Measurements from ENCODE around the gene FBN2. TPM values are rescaled to one million over a fixed set of nuclear protein-coding genes. Genes with fewer than 3 reads are reported as not detected.

FBN2 gene
- total and polyA plus RNA-seq, 5 donors, result 0.51 to 1.7 (median 1.3) TPM

DNA sequence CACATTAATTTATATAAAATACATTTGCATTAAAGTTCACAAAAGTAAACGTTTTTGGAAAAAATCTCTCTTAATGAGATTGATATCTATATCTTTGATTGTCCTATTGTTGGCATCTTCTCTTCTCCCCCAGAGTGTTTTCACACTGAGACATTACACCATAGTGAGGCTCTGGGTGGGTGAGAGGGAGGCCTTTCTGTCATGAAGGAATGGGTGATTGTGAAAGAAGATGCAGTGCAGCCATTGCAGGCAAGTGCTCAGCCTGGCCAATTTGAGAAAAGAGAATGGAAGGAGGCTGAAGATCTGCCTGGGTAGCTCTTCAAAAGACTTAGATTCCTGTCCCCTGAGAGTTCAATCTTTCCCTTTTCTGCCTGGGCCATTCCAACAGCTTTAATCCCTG, 313.7 kb downstream of the FBN2 start:
- ATAC-seq (no peak), DNase-seq (no peak)
- no peak overlapping the region for H3K4me3 ChIP-seq (ENCODE audit: low read length)
- H3K27me3 ChIP-seq (ENCODE audit: control insufficient read depth, insufficient read depth), result no peaks in the 10 kb centered on the region
- intact Hi-C loops (cut with DNase I), result no loop called here
- no peak overlapping the region for H3K27ac ChIP-seq (ENCODE audit: low read length)
- H3K4me1 ChIP-seq (ENCODE audit: control insufficient read depth, insufficient read depth, low read length), result no peaks in the 10 kb centered on the region
- 58% methylated on average over 1 of the region's 1 CpG for WGBS
- H3K9me3 ChIP-seq (ENCODE audit: control insufficient read depth, low read length), result no peaks in the 10 kb centered on the region

DNA sequence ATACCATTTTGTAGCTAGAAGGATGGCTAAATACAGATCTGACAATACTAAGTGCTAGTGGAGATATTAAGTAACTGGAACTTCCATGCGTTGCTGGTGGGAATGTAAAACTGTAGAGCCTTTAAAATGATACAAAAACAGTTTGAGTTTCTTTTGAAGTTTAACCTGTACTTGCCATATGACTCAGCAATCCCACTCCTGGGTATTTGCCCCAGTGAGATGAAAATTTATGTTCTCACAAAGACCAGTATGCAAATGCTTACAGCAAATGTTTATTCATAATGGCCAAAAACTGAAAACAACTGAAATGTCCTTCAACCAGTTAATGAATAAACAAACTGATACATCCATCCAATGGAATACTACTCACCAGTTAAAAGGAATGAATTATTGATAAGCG, 317.2 kb downstream of the FBN2 start:
- Histone ChIP-seq H3K4me3 (ENCODE audit: low read length) (no peak overlapping the region), H3K27me3 (ENCODE audit: control insufficient read depth, insufficient read depth) (no peaks in the 10 kb centered on the region), H3K4me1 (ENCODE audit: control insufficient read depth, insufficient read depth, low read length) (no peaks in the 10 kb centered on the region), H3K27ac (ENCODE audit: low read length) (no peak overlapping the region), H3K9me3 (ENCODE audit: control insufficient read depth, low read length) (no peaks in the 10 kb centered on the region)
- DNase-seq, result no peak
- WGBS, result 96% methylated on average over 2 of the region's 2 CpGs
- intact Hi-C loops (cut with DNase I), result no loop called here
- ATAC-seq, result no peak

- DNase-seq (peak; percentile 27 to 74 (median 64)), ATAC-seq (peak; percentile 77 to 83)
- Histone ChIP-seq H3K27ac (ENCODE audit: low read length) (peak overlapping the region; percentile 37), H3K27me3 (ENCODE audit: control insufficient read depth, insufficient read depth) (no peaks in the 10 kb centered on the region), H3K4me1 (ENCODE audit: control insufficient read depth, insufficient read depth, low read length) (no peaks in the 10 kb centered on the region), H3K9me3 (ENCODE audit: control insufficient read depth, low read length) (no peaks in the 10 kb centered on the region), H3K4me3 (ENCODE audit: low read length) (no peak overlapping the region)
- intact Hi-C loops (cut with DNase I), result loop anchor here in 1 of 4 donors (5.0 to 10.0 kb wide), 2 partner anchors 280 to 628 kb away; no protein-coding TSS in a partner anchor
- WGBS, result 43% methylated on average over 15 of the region's 15 CpGs
Observed at GRCh38 chr5:128216860-128217531, 321.0 kb downstream of the FBN2 start.

DNA sequence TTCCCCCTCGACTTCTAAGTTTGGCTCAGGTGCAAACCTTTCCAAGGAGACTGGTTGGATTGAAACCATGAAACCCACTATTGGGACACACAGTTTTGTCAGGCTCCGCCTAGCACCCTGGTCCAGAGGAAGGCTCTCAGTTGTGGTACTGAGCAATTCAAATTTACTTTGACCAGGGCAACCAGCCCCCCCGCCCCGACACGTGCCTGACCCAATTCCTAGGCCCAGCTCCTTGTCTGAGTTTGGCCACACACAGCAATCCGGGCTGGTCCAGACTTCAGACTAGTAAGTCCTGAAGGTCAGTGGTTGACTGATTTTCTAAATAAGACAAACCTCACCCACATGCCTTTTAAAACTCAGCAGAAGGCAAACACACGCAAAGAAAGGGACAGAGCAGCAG, 321.8 kb downstream of the FBN2 start:
- no peaks in the 10 kb centered on the region for H3K9me3 ChIP-seq (ENCODE audit: control insufficient read depth, low read length)
- no peak overlapping the region for H3K4me3 ChIP-seq (ENCODE audit: low read length)
- H3K27ac ChIP-seq (ENCODE audit: low read length), result no peak overlapping the region
- no peaks in the 10 kb centered on the region for H3K4me1 ChIP-seq (ENCODE audit: control insufficient read depth, insufficient read depth, low read length)
- ATAC-seq (no peak), DNase-seq (peak in 1 of 3 donors; percentile 39)
- intact Hi-C loops (cut with DNase I), result loop anchor here in 1 of 4 donors (5.0 to 10.0 kb wide), 2 partner anchors 281 to 629 kb away; no protein-coding TSS in a partner anchor
- H3K27me3 ChIP-seq (ENCODE audit: control insufficient read depth, insufficient read depth), result no peaks in the 10 kb centered on the region
- 91% methylated on average over 7 of the region's 7 CpGs for WGBS

DNA sequence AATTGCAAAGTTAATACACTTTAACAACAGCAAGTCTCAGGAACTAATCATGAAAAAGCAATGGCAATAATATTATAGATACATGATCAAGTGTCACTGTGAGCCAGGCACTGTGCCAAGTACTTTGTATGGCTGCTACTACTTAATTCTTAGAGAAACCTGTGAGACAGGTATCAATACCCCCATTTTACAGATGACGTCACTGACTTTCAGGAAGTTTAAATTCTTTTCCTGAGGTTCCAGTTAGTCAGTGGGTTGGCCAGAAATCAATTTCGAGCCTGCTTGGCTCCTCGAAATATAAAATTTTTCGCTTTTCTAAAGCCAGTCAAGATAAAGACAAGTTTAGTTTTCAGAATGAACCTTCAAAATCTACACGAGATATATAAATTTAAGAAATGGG, 324.2 kb downstream of the FBN2 start:
- Histone ChIP-seq H3K9me3 (ENCODE audit: control insufficient read depth, low read length) (no peaks in the 10 kb centered on the region), H3K4me1 (ENCODE audit: control insufficient read depth, insufficient read depth, low read length) (no peaks in the 10 kb centered on the region), H3K4me3 (ENCODE audit: low read length) (no peak overlapping the region), H3K27me3 (ENCODE audit: control insufficient read depth, insufficient read depth) (no peaks in the 10 kb centered on the region), H3K27ac (ENCODE audit: low read length) (no peak overlapping the region)
- DNase-seq (no peak), ATAC-seq (no peak)
- intact Hi-C loops (cut with DNase I), result loop anchor here (2.0 to 10.0 kb wide), 5 partner anchors 281 to 631 kb away; no protein-coding TSS in a partner anchor
- WGBS, result 73% methylated on average over 5 of the region's 5 CpGs

DNA sequence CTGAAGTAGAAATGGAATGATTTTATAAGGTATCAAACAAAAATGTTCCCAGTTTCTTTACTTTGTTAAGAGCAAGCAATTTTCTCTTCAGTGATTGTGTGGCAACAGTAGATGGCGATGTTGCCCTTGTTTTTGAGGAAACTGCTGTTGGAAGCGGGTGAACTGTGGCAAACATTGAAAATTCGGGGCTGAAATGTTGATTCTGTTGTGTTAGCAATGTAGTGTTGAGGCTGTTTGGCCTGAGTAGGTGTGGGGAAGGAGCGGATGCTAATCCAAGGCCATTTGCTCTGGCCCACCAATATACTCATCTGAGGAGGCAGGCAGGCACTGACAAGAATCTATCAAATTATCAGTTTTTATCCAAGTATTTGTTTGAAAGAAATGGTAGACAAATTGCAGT, 324.7 kb downstream of the FBN2 start:
- intact Hi-C loops (cut with DNase I), result loop anchor here in 3 of 4 donors (5.0 to 10.0 kb wide), 4 partner anchors 284 to 631 kb away; no protein-coding TSS in a partner anchor
- ATAC-seq, result peak in 1 of 2 donors; percentile 29
- Histone ChIP-seq H3K4me3 (ENCODE audit: low read length) (no peak overlapping the region), H3K27ac (ENCODE audit: low read length) (no peak overlapping the region), H3K27me3 (ENCODE audit: control insufficient read depth, insufficient read depth) (no peaks in the 10 kb centered on the region), H3K9me3 (ENCODE audit: control insufficient read depth, low read length) (no peaks in the 10 kb centered on the region), H3K4me1 (ENCODE audit: control insufficient read depth, insufficient read depth, low read length) (no peaks in the 10 kb centered on the region)
- WGBS, result 8% methylated on average over 4 of the region's 4 CpGs
- peak in 1 of 3 donors; percentile 40 for DNase-seq

GRCh38 chr5:128212191-128212806, 325.7 kb downstream of the FBN2 start:
- H3K27me3 ChIP-seq (ENCODE audit: control insufficient read depth, insufficient read depth), result no peaks in the 10 kb centered on the region
- intact Hi-C loops (cut with DNase I), result loop anchor here in 3 of 4 donors (5.0 to 10.0 kb wide), 4 partner anchors 285 to 633 kb away; no protein-coding TSS in a partner anchor
- no peak overlapping the region for H3K4me3 ChIP-seq (ENCODE audit: low read length)
- DNase-seq (no peak), ATAC-seq (no peak)
- 62% methylated on average over 5 of the region's 5 CpGs for WGBS
- H3K4me1 ChIP-seq (ENCODE audit: control insufficient read depth, insufficient read depth, low read length), result no peaks in the 10 kb centered on the region
- no peaks in the 10 kb centered on the region for H3K9me3 ChIP-seq (ENCODE audit: control insufficient read depth, low read length)
- no peak overlapping the region for H3K27ac ChIP-seq (ENCODE audit: low read length)

DNA sequence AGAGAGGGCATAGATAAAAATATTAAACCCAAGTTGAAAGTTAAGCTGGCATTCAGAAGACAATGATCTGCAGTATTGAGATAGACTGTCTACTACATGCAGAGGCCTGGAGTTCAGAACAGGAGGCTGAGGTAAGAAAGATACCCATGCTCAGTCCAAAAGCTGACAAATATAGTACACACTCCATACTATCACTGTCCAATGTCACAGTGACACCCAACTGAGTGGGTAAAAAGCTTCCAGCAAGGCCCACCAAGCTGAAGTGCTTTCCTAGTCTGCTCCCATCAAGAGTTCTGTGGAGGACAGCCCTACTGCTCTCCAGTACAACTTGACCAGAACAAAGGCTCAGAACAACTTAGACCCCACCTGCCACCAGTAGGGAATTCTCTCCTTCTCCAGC, 329.6 kb downstream of the FBN2 start:
- intact Hi-C loops (cut with DNase I), result loop anchor here in 1 of 4 donors (10.0 kb wide), 2 partner anchors 454 to 644 kb away; no protein-coding TSS in a partner anchor

More for the DNA sequence above, 329.6 kb downstream of the FBN2 start:
- ATAC-seq (no peak), DNase-seq (no peak)
- no peak overlapping the region for H3K4me3 ChIP-seq (ENCODE audit: low read length)
- no peaks in the 10 kb centered on the region for H3K27me3 ChIP-seq (ENCODE audit: control insufficient read depth, insufficient read depth)
- H3K4me1 ChIP-seq (ENCODE audit: control insufficient read depth, insufficient read depth, low read length), result no peaks in the 10 kb centered on the region
- no peaks in the 10 kb centered on the region for H3K9me3 ChIP-seq (ENCODE audit: control insufficient read depth, low read length)
- no peak overlapping the region for H3K27ac ChIP-seq (ENCODE audit: low read length)
